ENCODE measurements around the gene S100A3. TPM values are rescaled to one million over a fixed set of nuclear protein-coding genes. Genes with fewer than 3 reads are reported as not detected.

Gene S100A3
- total RNA-seq, 1 experiment from 2014 or later, result not detected

DNA sequence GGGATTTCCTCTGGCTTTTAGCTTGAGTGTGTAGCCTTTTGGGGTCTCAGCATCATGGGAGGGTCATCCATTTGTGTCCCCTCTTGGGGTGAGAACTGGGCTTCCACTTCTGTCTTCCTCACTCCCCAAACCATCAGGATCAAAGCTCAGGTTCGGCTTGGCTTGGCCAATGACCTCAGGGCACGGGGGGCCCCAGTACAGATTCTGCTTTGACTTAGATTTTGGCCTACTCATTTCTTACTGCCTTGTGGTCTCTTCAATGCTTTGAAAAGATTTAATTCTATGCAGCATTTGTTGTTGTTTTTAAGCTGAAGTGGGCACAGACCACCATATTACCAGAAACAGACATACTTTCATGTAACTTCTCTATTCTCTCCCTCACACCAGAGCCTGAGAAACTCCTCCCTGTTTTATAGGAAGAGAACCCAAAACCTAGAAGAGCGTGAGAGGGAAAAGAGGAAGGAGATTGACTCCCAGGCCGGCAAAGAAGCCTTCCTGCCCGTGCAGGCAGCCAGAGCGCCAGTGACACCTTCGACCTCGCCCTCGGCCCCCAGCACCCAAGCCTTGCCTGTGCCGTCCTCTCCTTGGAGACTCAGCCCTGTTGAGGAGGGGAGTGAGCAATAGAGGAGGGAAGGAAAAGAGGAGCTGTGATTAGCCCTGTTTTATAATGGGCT lies 1.9 kb upstream of the S100A3 start:
- no peak overlapping the region for H3K27ac Mint-ChIP-seq (ENCODE audit: unreplicated experiment)
- H3K4me1 Mint-ChIP-seq (ENCODE audit: low read depth, unreplicated experiment), result peaks cover 46% of the 10 kb centered on the region
- CTCF ChIA-PET, result no interaction called here
- intact Hi-C loops (cut with micrococcal nuclease; ENCODE audit: unreplicated experiment), result no loop called here
- TF ChIP-seq, protein P1, sequence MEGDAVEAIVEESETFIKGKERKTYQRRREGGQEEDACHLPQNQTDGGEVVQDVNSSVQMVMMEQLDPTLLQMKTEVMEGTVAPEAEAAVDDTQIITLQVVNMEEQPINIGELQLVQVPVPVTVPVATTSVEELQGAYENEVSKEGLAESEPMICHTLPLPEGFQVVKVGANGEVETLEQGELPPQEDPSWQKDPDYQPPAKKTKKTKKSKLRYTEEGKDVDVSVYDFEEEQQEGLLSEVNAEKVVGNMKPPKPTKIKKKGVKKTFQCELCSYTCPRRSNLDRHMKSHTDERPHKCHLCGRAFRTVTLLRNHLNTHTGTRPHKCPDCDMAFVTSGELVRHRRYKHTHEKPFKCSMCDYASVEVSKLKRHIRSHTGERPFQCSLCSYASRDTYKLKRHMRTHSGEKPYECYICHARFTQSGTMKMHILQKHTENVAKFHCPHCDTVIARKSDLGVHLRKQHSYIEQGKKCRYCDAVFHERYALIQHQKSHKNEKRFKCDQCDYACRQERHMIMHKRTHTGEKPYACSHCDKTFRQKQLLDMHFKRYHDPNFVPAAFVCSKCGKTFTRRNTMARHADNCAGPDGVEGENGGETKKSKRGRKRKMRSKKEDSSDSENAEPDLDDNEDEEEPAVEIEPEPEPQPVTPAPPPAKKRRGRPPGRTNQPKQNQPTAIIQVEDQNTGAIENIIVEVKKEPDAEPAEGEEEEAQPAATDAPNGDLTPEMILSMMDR (IDR thresholded peaks at IDR 0.05; ENCODE audit: unreplicated experiment), result no peak
- DNase-seq, result no peak
- no TSS peak for BruUV-seq (replicated peaks)
- no peaks in the 10 kb centered on the region for H3K9me3 Mint-ChIP-seq (ENCODE audit: low read depth, unreplicated experiment)
- no peak overlapping the region for H3K4me3 Mint-ChIP-seq (ENCODE audit: low read depth, unreplicated experiment)
- peaks cover 6% of the 10 kb centered on the region for H3K36me3 Mint-ChIP-seq (ENCODE audit: insufficient read depth, unreplicated experiment)
- H3K27me3 Mint-ChIP-seq (ENCODE audit: unreplicated experiment), result no peaks in the 10 kb centered on the region

DNA sequence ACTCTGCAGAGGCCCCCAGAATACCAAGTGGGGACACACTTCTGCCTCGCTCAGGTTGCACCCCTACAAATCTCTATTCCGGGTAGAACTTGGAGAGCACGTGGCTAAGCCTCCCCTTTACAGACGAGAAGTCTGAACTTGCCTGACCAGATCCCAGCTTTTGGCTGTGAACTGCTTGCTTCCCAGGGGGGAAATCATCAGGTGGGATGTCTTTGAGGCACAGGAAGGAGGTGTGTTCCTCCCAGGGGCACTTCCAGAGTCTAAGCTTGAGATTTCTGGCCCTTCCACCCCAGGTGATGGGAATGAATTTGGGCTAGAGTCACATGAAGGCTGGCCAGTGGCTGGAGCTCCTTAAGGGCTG lies 1.3 kb upstream of the S100A3 start:
- intact Hi-C loops (cut with micrococcal nuclease; ENCODE audit: unreplicated experiment), result no loop called here
- peaks cover 52% of the 10 kb centered on the region for H3K4me1 Mint-ChIP-seq (ENCODE audit: low read depth, unreplicated experiment)
- TF ChIP-seq, protein P1 (IDR thresholded peaks at IDR 0.05; ENCODE audit: unreplicated experiment), result no peak
- no peak for DNase-seq
- no peak overlapping the region for H3K27ac Mint-ChIP-seq (ENCODE audit: unreplicated experiment)
- no peaks in the 10 kb centered on the region for H3K9me3 Mint-ChIP-seq (ENCODE audit: low read depth, unreplicated experiment)
- no peaks in the 10 kb centered on the region for H3K27me3 Mint-ChIP-seq (ENCODE audit: unreplicated experiment)
- no peak overlapping the region for H3K4me3 Mint-ChIP-seq (ENCODE audit: low read depth, unreplicated experiment)
- CTCF ChIA-PET, result no interaction called here
- H3K36me3 Mint-ChIP-seq (ENCODE audit: insufficient read depth, unreplicated experiment), result peaks cover 12% of the 10 kb centered on the region
- BruUV-seq (replicated peaks), result no TSS peak

DNA sequence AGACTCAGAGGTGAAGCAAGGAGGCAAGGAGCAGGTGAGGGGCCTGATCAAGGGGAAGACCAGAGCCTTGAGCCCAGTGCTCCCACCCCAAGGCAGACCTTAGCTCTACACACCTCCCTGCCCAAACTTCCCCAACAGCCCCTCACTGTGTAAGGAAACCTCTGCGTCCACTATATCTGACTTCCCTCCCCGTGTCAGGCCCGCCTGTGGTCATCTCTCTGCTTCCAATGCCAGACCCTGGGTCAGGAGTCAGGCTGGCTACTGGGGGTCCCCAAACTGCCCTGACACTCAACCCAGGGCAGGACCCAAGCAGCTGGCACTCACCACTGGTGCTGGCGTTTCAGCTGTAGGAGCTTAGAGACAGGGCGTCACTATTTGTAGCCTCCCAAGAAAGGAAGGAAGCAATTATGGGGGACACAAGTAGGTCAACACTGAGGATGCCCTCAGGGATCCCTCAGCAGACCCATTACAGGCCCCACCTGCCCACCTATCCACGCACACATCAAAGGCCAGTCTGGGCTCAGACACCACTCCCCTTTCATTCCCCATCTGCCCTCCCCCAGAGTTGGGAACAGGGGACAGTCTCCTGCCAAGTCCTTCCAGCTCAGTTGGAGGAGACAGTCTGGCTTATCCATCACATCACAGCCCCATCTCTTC lies 811 bp upstream of the S100A3 start:
- H3K4me3 Mint-ChIP-seq (ENCODE audit: low read depth, unreplicated experiment), result no peak overlapping the region
- peaks cover 17% of the 10 kb centered on the region for H3K36me3 Mint-ChIP-seq (ENCODE audit: insufficient read depth, unreplicated experiment)
- no peaks in the 10 kb centered on the region for H3K27me3 Mint-ChIP-seq (ENCODE audit: unreplicated experiment)
- BruUV-seq (replicated peaks), result no TSS peak
- no peak for DNase-seq
- peak overlapping the region; percentile 23 for H3K27ac Mint-ChIP-seq (ENCODE audit: unreplicated experiment)
- CTCF ChIA-PET, result no interaction called here
- TF ChIP-seq, protein P1 (IDR thresholded peaks at IDR 0.05; ENCODE audit: unreplicated experiment), result no peak
- H3K4me1 Mint-ChIP-seq (ENCODE audit: low read depth, unreplicated experiment), result peaks cover 57% of the 10 kb centered on the region
- intact Hi-C loops (cut with micrococcal nuclease; ENCODE audit: unreplicated experiment), result no loop called here
- no peaks in the 10 kb centered on the region for H3K9me3 Mint-ChIP-seq (ENCODE audit: low read depth, unreplicated experiment)

DNA sequence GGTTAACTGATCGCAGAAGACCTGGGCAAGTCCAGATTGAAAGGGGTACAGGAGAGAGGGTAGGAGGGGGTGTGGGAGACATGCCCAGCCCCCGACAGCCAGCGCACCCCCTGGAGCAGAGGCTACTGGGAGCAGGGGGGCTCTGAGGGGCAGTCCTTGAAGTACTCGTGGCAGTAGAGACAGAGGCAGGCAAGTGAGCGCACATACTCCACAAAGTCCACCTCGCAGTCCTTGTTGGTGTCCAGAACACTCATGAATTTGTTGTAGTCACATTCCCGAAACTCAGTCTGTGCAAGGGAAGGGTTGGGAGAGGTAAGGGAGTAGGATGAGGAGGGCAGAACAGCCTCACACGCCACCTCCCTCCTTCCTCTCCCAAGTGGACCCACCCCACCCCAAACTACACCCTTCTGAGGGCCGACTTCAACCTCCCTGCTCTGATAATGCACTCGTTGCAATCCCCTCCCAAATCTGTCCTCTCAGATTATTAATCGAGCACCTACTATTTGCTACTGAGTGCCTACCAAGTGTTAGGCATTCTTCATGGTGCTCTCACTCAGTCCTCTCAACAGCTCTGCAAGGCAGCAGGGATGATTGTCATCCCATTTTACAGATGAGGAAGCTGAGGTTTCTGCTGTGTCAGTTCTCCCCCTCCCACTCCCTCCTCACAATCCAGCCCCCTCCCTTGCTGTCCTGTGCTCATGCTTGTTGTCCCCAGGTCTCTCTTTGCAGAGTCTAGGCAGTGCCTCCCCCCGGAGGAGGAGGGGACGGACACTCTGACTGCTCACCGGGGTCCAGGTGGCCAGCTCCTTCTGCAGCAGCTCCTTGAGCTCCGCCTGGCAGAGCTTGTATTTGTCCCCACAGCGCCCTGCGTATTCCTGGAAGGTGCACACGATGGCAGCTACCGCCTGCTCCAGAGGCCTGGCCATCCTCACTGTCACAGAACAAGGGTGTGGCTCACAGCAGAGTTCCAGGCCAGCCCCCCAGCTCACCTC lies 1.2 kb downstream of the S100A3 start:
- intact Hi-C loops (cut with micrococcal nuclease; ENCODE audit: unreplicated experiment), result no loop called here
- H3K27ac Mint-ChIP-seq (ENCODE audit: unreplicated experiment), result no peak overlapping the region
- TF ChIP-seq, protein P1 (IDR thresholded peaks at IDR 0.05; ENCODE audit: unreplicated experiment), result no peak
- peaks cover 65% of the 10 kb centered on the region for H3K4me1 Mint-ChIP-seq (ENCODE audit: low read depth, unreplicated experiment)
- H3K27me3 Mint-ChIP-seq (ENCODE audit: unreplicated experiment), result no peaks in the 10 kb centered on the region
- no peaks in the 10 kb centered on the region for H3K9me3 Mint-ChIP-seq (ENCODE audit: low read depth, unreplicated experiment)
- CTCF ChIA-PET, result interaction anchor here (0.8 kb wide), 1 partner anchor 16 kb away, joined by 3 read pairs; no protein-coding TSS in a partner anchor
- no peak for DNase-seq
- no TSS peak for BruUV-seq (replicated peaks)
- peaks cover 20% of the 10 kb centered on the region for H3K36me3 Mint-ChIP-seq (ENCODE audit: insufficient read depth, unreplicated experiment)
- H3K4me3 Mint-ChIP-seq (ENCODE audit: low read depth, unreplicated experiment), result no peak overlapping the region

Measured in Calu3 (cell line).